GM19452 (cell line): ENCODE results near the gene PARP8.
"Not testable (repeated sequence)": the region's sequence is repeated elsewhere in the genome, so short reads cannot be mapped to it uniquely, and the experiment has no call there.

Experiments used
- ATAC-seq: cut with Tn5 transposase; IDR thresholded peaks from one replicate; pipeline ENCODE4 v1.9.1; 2021; ENCODE audit not compliant: unreplicated experiment

The PARP8 gene

DNA sequence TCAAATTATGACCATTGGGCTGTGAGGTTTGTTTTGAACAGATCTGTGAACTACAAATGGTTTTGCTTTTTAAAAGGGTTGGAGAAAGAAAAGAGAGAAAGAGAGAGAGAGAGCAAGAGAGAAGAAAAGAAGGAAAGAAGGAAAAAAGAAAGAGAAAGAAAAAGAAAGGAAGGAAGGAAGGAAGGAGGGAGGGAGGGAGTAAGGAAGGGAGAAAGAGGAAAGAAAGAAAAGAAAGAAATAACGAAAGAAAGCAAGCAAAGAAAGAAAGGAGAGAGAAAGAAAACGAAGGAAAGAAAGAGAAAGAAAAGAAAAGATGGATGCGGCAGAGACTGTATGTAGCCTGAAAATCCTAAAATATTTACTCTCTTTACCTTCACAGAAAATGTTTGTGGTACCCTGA lies 104.0 kb downstream of the PARP8 start:
- no peak for ATAC-seq

DNA sequence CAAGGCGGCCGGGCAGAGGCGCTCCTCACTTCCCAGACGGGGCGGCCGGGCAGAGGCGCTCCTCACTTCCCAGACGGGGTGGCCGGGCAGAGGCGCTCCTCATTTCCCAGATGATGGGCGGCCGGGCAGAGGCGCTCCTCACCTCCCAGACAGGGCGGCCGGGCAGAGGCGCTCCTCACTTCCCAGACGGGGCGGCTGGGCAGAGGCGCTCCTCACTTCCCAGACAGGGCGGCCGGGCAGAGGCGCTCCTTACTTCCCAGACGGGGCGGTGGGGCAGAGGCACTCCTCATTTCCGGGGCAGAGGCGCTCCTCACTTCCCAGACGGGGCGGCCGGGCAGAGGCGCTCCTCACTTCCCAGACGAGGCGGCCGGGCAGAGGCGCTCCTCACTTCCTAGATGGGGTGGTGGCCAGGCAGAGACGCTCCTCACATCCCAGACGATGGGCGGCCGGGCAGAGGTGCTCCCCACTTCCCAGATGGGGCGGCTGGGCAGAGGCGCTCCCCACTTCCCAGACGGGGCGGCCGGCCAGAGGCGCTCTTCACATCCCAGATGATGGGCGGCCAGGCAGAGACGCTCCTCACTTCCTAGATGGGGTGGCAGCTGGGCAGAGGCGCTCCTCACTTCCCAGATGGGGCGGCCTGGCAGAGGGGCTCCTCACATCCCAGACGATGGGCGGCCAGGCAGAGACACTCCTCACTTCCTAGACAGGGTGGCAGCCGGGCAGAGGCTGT lies 108.2 kb downstream of the PARP8 start:
- not testable (repeated sequence) for ATAC-seq

DNA sequence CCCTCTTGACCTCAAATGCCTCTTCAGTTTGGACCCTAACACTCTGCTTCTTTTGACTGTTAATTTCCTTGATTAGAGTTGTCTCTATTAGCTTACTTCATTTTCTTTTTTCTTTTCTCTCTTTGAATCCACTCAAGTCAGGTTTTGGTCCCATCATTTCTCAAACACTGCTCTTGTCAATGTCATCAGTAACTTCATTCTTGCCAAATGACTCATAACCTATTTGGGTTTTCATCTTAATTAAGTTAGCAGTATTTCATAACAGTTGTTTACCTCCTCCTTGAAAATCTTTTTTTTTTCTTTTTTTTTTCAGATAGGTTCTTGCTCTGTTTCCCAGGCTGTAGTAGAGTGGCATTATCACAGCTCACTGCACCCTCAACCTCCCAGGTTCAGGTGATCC lies 119.6 kb downstream of the PARP8 start:
- no peak for ATAC-seq

DNA sequence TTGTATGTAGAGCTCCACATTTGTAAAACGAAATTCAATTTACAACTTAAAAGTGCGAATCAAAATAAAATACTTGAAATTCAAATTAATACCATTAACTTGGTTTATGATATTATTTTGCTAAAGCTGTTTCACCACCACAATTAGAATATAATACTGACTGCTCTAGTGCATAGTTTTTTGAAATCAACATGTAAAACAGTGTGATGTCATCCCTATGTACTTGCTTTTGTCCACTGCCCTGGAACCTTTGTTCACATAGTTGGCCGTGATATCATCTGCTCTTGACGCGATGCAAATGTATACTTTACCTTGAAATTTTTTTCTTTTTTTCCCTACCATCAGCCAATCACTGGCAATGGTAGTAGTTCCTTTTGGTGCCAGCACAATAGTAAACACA lies 125.4 kb downstream of the PARP8 start:
- no peak for ATAC-seq

DNA sequence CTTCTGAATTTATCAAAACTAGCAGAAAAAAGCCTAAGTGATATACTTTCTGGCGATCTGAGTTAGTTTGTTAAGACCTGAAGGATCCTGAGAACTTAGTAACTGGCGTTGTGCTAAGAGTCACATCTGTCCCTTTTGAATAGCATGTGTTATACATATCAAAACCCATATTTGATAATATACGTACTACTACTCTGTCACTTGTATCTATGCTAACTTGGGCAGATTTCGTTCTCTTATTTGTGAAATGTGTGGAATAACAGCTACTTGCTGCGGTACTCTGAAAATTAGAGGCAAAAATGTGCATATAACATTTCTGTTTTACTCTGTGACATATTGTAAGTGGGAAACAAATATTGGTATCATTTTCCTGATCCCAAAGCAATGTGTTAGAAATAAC lies 126.4 kb downstream of the PARP8 start:
- no peak for ATAC-seq

DNA sequence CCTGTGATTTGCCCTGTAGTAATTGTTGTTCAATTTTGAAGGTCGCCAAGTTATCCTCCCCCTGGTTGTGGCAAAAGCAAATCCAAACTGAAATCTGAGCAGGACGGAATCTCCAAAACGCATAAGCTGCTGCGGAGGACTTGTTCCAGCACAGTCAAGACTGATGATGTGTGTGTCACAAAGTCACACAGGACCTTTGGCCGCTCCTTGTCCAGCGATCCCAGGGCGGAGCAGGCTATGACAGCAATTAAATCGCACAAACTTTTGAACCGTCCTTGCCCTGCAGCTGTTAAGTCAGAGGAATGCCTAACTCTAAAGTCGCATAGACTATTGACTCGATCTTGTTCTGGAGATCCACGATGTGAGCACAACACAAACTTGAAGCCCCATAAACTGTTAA lies 128.4 kb downstream of the PARP8 start:
- no peak for ATAC-seq

DNA sequence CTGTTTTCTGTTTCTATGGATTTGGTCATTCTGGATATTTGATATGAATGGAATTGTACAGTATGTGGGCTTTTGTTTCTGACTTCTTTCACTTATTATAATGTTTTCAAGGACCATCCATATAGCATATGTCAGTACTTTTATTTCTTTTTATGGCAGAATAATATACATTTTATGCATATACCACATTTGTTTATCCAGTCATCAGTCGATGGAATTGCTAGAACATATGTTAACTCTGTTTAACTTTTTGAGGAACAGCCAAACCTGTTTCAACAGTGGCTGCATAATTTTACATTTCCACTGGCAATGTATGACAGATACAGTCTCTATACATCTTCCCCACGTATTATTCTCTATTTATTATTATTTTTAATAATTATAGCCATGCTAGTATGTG lies 131.6 kb downstream of the PARP8 start:
- no peak for ATAC-seq

DNA sequence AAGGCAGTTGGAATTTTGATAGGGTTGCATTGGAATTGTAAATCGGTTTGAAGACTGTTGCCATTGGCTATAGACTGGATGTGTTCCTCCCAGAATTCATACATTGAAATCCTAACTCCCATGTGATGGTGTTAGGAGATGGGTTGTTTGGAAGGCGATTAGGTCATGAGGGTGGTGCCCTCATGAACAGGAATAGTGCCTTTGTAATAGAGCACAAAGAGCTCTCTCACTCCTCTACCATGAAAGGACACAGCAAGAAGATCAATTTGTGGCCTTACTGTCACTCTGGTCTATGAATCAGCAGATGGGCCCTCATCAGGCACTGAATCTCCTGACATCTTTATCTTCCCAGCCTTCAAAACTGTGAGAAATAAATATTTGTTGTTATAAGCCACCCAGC lies 133.2 kb downstream of the PARP8 start:
- no peak for ATAC-seq

DNA sequence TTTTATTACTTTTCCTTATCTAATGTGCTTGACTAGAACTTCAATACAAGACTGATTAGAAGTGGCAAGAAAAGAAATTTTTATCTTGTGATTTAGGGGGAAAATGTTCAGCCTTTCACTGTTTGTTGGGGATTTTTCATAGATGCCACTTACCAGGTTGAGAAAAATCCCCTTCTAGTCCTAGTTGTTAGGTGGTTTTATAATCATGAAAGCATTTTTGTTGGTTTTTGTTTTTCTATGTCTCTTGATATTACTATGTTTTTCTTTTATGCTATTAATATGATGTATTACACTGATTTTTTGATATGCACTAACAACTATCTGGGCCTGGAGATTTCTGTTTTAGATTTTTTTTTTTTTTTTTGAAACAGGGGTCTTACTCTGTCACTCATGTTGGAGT lies 134.0 kb downstream of the PARP8 start:
- ATAC-seq, result no peak

DNA sequence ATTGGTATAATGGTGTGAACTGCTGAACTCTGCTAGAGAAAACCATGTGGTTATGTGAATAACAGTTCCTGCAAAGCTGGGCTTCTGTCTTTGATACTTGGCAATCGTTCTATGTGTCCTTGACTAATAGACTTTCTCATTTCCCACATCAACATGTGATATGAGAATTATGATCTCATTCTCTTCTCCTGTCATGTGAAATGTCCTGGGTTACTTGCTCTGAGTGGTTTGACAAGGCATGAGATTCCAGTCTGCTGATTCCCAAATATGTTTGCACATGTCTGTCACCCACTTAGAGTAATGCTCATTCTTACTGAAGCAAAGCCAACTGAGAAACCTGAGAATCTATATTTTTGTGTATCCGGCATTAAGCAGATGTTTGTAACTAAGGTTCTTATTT lies 141.2 kb downstream of the PARP8 start:
- no peak for ATAC-seq

DNA sequence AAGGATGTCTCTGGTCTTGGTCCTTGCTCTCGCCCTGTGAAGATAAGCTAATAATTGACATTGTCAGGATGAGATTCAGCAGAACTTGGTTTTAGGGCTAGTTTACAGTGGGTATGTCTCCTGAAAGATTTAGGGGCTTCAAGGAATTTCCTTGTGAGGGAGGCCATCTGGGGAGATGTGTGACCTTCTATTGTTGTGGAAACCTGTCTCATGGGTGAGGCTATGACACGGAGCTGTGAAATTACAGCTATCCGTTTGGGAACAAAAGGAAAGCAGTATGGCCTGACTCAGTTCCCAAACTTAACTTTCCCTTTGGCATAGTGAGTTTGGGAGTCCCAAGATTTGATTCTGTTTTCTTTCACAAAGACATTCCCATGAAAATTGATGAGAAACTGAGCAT lies 142.0 kb downstream of the PARP8 start:
- no peak for ATAC-seq

DNA sequence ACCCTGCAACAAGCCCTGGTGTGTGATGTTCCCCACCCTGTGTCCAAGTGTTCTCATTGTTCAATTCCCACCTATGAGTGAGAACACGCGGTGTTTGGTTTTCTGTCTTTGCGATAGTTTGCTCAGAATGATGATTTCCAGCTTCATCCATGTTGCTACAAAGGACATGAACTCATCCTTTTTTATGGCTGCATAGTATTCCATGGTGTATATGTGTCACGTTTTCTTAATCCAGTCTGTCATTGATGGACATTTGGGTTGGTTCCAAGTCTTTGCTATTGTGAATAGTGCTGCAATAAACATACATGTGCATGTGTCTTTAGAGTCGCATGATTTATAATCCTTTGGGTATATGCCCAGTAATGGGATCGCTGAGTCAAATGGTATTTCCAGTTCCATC lies 145.3 kb downstream of the PARP8 start:
- not testable (repeated sequence) for ATAC-seq

DNA sequence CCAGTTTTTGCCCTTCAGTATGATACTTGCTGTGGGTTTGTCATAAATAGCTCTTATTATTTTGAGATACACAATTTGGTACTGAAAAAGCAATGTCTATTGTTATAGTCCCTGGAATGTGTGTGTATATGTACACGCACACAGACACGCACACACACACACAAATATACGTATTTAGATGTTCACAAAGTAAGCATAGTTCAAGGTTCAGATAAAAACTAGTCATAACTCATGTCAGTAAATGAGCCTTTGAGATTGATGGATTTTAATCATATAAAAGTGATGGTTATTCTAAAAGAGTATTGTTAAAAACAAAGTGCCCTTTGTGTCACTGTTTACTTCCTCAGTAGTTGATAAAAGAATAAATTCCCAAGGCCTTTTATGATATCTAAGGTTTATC lies 147.3 kb downstream of the PARP8 start:
- no peak for ATAC-seq

DNA sequence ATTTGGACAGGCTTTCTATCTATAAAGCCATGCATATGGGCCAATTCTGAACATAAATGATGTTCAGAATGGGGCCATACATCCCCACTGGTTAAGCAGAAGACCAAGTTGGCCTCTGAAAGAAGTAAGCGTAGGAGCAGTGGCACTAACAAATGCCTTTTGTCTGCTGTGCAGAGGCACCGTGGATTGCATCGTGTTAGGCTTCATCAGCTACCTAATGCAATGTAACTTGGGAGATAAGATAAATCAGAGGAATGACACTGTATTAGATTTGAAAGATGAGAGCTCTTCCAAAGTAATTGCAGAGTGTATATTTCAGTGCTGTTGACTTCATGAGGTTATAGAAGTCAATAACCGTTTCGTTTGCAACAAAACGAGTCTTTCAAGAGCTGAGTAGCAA lies 148.1 kb downstream of the PARP8 start:
- ATAC-seq, result no peak

DNA sequence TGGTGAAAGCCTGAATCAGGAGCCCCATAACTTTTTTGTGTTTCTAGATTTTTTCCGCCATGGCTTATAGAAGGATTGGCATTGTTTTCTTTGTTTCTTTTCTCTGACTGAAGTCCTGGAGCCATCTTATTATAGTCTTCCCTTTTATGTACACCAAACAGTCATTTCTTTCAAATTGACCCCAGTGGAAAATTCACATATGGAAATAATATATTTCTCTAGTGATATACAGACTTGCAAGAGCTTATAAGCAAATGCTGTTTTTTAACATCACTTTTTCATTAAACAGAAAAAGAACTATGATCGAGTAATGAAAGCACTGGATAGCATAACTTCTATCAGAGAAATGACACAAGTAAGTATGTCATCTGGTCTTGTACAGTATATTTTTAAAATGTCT lies 155.6 kb downstream of the PARP8 start:
- ATAC-seq, result no peak

DNA sequence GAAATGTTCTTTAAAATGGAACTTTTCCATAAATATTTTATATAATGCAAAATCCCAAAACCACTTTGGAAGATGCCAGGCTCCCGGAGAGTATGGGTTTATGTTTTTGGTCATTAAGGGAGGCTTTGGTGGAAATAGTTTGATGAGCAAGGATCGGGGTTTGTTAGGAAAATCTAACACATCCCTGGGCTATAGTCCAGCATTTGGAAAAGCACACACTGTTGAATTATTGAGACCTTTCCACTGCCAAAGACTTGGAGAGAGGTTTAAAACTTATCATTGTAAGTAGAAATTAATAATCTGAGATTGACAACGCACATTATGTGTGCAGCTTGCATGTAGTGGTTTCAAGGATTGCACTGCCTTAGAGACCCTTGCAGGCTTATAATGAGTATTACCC lies 156.3 kb downstream of the PARP8 start:
- no peak for ATAC-seq

DNA sequence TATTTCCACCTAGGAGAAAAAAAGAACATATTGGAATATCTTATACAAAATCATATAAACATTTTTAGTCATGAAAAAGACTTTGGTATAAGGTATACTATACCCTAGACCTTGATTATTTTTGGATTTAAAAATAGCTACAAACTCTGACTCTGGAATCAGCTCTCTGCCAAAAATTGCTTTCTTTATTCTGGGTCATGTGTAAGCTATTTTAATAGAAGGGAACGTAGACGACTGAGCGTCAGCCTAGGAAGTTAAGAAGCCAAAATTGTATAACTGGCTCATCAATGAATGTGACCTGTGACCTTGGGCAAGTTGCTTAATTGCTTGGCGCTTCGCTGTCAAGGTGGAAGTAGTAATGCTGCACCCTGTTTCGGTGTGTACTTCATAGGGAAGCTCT lies 157.1 kb downstream of the PARP8 start:
- ATAC-seq, result no peak

DNA sequence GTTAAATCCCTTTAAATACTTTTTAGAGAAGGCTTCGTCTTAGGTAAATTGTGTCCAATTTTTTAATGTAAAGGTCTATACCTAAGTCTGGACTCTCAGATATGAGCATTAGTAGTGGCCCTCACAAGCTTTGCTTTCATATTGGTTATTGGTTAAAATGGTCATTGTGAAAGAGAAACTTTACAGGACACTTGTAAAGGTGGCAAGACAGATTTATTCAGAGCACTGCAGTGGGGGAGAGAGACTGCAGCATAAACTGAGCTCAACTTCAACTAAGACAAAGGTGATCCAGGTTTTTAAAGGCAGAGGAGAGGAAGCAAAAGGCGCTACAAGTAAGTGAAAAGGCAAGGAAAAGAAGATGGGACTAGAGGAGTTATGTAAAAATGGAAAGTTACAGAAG lies 157.7 kb downstream of the PARP8 start:
- no peak for ATAC-seq

DNA sequence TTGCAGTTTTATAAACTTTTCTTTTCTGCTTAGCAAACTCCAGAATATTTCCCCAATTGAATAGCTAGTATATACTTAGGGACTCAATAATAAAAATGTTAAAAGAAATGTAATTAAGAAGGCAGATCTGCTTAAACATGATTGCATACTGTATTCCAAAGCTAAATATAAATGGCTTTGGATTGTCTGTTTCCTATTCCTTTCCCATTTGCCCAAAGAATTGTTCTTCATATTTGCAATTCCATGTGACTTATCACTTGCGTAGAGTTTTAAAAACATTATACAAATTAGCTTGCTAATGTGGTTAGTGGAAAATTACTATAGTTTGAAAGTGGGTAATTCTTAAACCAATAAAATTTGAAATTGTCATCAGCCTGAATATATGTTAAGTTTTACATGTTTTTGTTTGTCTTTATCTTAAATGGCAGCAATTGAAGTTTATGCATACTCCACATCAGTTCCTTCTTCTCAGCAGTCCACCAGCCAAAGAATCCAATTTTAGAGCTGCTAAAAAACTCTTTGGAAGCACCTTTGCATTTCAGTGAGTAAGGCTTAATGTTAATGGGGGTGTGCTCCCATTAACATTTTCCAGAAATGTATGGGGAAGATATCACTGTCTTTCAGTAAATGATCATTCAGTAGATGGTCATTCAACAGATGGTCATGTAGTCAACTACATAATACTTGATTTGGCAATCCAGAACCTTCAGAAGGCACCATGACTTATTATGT lies 161.2 kb downstream of the PARP8 start:
- ATAC-seq, result no peak

DNA sequence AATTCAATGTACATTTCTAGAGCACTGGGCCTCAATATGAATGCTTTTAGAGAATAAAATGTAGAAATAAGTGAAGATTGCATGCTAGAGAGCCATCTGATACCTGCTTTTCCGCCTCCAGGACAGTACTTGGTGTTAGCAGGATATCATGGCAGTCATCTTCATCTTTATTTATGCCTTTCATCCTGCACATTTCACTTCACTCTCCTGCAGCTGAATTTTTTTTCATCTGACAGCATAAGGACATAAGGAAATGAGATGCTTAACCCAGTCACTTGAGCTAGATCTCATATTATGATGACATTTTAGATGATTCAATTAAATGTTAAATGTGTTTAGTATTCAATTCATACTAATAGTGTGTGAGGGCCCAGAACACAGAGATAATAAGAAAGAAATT lies 162.6 kb downstream of the PARP8 start:
- ATAC-seq, result no peak

DNA sequence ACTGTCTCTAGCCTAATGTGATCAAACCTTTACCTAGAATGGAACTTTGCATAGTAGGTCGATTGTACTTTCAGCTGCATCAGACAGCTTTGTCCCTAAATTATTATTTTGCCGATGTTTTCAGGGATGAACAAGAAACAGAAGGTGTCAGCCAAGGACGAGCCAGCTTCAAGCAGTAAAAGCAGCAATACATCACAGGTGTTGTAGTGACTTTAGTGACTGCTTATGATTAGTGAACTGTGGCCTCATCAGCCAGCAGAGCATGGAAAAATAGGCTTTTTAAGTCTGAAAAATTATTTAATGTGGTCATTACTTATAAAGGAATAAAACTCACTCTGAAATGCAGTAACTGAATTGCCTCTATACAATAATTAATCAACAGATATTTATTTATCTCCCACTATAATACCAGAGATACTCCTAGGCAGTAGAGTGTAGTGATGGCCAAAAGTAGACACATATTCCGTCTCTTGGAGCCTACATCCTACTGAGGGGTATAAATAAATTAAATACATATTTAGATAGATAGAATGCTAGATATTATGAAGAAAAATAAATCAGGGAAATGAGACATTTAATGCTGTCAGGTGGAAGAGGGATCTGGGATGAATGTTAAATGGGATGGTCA lies 166.3 kb downstream of the PARP8 start:
- no peak for ATAC-seq

DNA sequence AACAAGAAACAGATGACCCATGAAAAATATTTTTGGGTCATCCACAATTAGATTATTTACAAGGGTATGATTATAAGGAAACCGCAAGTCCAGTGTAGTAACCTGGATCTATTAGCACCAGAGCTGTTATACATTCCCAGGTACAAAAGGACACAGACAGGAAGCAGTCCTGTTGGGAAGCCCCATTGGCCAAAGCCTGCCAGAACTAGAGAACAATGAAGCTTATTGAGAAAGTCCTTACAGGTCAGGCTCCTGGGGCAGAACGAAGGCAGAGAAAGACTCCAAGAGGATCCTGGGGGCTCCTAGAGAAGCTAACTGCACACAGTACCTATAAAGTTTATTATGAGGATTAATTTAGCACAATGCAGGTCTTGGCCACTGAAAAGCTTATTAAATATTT lies 169.9 kb downstream of the PARP8 start:
- no peak for ATAC-seq
